Stomach (tissue), 9 donors: Measurements from ENCODE around the gene ZNF772. TPM values are rescaled to one million over a fixed set of nuclear protein-coding genes. Genes with fewer than 3 reads are reported as not detected.
"Not testable (repeated sequence)": the region's sequence is repeated elsewhere in the genome, so short reads cannot be mapped to it uniquely, and the experiment has no call there.

Experiments
- DNase-seq, 2 donors: peaks; one replicate each; pipeline versions ENCODE4 v3.0.0 to v3.0.0-alpha.2; 2013 to 2019
- H3K27ac ChIP-seq, 5 donors: fragments of 200-600 bp in 4 of 5; sonication (generic) in 4 of 5; one replicate each; pipeline ENCODE4 v1.5.1; 2013 to 2019; ENCODE audit warnings: mild to moderate bottlenecking in 1 of 5, moderate library complexity in 1 of 5
- H3K27me3 ChIP-seq, 3 donors: fragments of 200-600 bp; sonication (generic); one replicate each; pipeline ENCODE4 v1.5.1; 2017 to 2019; ENCODE audit warnings: mixed run types in 1 of 3
- H3K36me3 ChIP-seq, 4 donors: fragments of 200-600 bp; sonication (generic); 1 replicate in 3 of 4; 2 replicates in 1 of 4; pipeline ENCODE4 v1.5.1; 2016 to 2019
- H3K4me1 ChIP-seq, 4 donors: fragments of 200-600 bp; sonication (generic); one replicate each; pipeline ENCODE4 v1.5.1; 2016 to 2019
- H3K4me3 ChIP-seq, 4 donors: fragments of 200-600 bp; sonication (generic) in 3 of 4; one replicate each; pipeline ENCODE4 v1.5.1; 2016 to 2019; ENCODE audit warnings: mild to moderate bottlenecking in 1 of 4
- H3K9me3 ChIP-seq, 4 donors: fragments of 200-600 bp; sonication (generic); one replicate each; pipeline ENCODE4 v1.5.1; 2016 to 2019
- EP300 ChIP-seq: sonication (generic); formaldehyde crosslinking; IDR thresholded peaks from one replicate; pipeline ENCODE4 v1.6.1; 2017; ENCODE audit warnings: antibody characterized with exemption
- POLR2A ChIP-seq, 4 donors: fragments of 450-650 bp; IDR thresholded peaks; one replicate each; pipeline ENCODE4 v1.6.1; 2016; ENCODE audit warnings: antibody characterized with exemption in 4 of 4, control low read depth in 2 of 4, mild to moderate bottlenecking in 1 of 4, moderate library complexity in 1 of 4
- POLR2AphosphoS5 ChIP-seq, 3 donors: sonication (generic); formaldehyde crosslinking; IDR thresholded peaks; one replicate each; pipeline ENCODE4 v1.6.1; 2016; ENCODE audit warnings: antibody characterized with exemption in 3 of 3
- WGBS, 5 donors: extraction: QIAGEN DNeasy Blood & Tissue Kit in 3 of 5; methylation state at CpG; one replicate each; pipeline versions ENCODE4 v1.1.5 to v1.1.7; 2013 to 2018; 5-methylcytosine and 5-hydroxymethylcytosine counted together
- intact Hi-C: fragments of 100-400 bp; cut with DNase I; formaldehyde crosslinking; loops from one replicate; pipeline ENCODE4 v1.15.1; 2023; ENCODE audit warnings: low total_unique reads
- polyA plus RNA-seq, 3 donors: library from polyadenylated mRNA; stranded (reverse); fragments of 200-250 nt; gene quantifications; one replicate each; pipeline ENCODE4 v1.2.3, GENCODE V29; 2013
- total RNA-seq, 5 donors: library from RNA; depleted of rRNA; stranded (reverse); fragments of >200 nt; gene quantifications; one replicate each; pipeline versions ENCODE4 v1.1.0 to v1.2.3, GENCODE V29; 2014 to 2016
- TF ChIP-seq, protein P1 (sequence below), 7 experiments: fragments of 450-650 bp in 4 of 7; fragments of 200-600 bp in 3 of 7; sonication (generic) in 3 of 7; IDR thresholded peaks; one replicate each; pipeline ENCODE4 v1.5.1; 2016 to 2019; ENCODE audit warnings: antibody characterized with exemption in 7 of 7, control low read depth in 2 of 7, mild to moderate bottlenecking in 1 of 7
- donor health status: healthy with polysubstance abuse.
- donor health status: Bipolar disorder and iron deficiency.
- donor health status: healthy.

The ZNF772 gene
- total and polyA plus RNA-seq, 8 donors, result 0.37 to 25.9 (median 1.6) TPM

DNA sequence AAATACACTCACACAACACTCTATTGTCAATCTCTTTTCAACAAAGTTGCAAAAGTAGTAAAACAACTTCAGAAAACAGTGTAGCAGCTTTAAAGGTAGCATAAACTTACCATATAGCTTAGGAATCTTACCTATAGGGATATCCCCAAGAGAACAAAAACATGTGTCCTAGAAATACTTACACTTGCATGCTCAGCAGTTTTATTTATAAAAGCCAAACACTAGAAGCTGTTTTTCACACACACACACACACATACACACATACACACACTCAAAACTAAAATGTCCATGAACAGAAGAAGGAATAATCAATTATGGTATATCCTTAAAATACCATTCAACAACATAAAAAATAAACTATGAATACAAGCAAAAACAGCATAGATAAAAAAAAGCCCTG is 34.1 kb upstream of the ZNF772 start:
- Histone ChIP-seq H3K4me1 (no peaks in the 10 kb centered on the region), H3K27ac (no peak overlapping the region), H3K27me3 (no peaks in the 10 kb centered on the region), H3K9me3 (peaks cover 17 to 96% (median 81%) of the 10 kb centered on the region in 4 donors), H3K36me3 (peaks cover 11 to 73% (median 46%) of the 10 kb centered on the region in 4 donors), H3K4me3 (no peak overlapping the region)
- no peak for DNase-seq
- intact Hi-C loops, result no loop called here
- no peak for TF ChIP-seq POLR2AphosphoS5 (IDR thresholded peaks at IDR 0.05)
- TF ChIP-seq, protein P1, sequence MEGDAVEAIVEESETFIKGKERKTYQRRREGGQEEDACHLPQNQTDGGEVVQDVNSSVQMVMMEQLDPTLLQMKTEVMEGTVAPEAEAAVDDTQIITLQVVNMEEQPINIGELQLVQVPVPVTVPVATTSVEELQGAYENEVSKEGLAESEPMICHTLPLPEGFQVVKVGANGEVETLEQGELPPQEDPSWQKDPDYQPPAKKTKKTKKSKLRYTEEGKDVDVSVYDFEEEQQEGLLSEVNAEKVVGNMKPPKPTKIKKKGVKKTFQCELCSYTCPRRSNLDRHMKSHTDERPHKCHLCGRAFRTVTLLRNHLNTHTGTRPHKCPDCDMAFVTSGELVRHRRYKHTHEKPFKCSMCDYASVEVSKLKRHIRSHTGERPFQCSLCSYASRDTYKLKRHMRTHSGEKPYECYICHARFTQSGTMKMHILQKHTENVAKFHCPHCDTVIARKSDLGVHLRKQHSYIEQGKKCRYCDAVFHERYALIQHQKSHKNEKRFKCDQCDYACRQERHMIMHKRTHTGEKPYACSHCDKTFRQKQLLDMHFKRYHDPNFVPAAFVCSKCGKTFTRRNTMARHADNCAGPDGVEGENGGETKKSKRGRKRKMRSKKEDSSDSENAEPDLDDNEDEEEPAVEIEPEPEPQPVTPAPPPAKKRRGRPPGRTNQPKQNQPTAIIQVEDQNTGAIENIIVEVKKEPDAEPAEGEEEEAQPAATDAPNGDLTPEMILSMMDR (IDR thresholded peaks at IDR 0.05), result no peak

DNA sequence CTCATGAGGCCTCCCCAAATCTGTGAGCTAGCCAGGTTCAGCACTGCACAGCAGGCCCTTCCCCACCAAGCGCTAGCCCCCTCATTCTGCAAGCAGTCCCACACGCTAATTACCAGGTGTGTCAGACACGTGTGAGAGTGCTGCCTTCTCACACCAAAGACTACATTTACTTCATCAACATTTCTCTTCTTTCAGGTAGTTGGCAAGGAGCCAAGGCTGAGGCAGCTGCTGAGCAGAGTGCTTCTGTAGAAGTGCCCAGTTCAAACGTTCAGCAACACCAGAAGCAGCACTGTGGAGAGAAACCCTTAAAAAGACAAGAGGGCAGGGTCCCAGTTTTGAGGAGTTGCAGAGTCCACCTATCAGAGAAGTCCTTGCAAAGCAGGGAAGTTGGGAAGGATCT is 28.8 kb upstream of the ZNF772 start:
- 64 to 91% (median 86%) methylated on average over 4 of the region's 4 CpGs for WGBS, 5 donors
- H3K36me3 ChIP-seq, result peaks cover 27 to 86% (median 59%) of the 10 kb centered on the region in 4 donors
- H3K27me3 ChIP-seq, result no peaks in the 10 kb centered on the region
- intact Hi-C loops, result no loop called here
- H3K4me1 ChIP-seq, result peaks cover 0 to 3% (median under 1%) of the 10 kb centered on the region in 4 donors
- TF ChIP-seq POLR2A (IDR thresholded peaks at IDR 0.05) (no peak), POLR2AphosphoS5 (IDR thresholded peaks at IDR 0.05) (no peak), EP300 (no peak)
- TF ChIP-seq, protein P1 (IDR thresholded peaks at IDR 0.05), result no peak
- DNase-seq, result no peak
- H3K9me3 ChIP-seq, result peaks cover 6 to 91% (median 65%) of the 10 kb centered on the region in 4 donors
- H3K27ac ChIP-seq, result no peak overlapping the region
- H3K4me3 ChIP-seq, result no peak overlapping the region

DNA sequence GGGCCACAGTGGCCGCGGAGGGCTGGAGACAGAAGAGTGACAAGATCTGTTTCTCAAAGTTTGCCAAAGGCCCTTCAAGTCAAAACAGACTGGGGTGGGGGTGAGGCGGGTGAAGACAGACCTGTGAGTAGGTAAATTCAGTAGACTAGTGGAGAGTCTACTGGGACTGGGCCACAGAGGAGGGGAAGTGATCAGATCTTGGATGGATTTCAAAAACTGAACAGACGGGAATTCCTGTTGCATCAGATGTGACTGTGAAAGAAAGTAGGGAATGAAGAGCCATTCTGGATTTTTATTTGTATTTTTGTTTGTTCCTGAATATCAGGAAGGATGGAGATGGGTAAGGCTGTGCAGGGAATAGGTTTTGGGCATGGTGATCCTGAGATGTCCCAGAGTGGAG is 23.0 kb upstream of the ZNF772 start:
- H3K27me3 ChIP-seq, H3K27ac ChIP-seq, intact Hi-C loops: not testable (repeated sequence)
- Histone ChIP-seq H3K9me3 (peaks cover 3 to 67% (median 41%) of the 10 kb centered on the region in 4 donors), H3K4me3 (peak overlapping the region; percentile 77 to 84 (median 82)), H3K36me3 (peaks cover 5 to 41% (median 29%) of the 10 kb centered on the region in 4 donors), H3K4me1 (peaks cover 5 to 12% (median 8%) of the 10 kb centered on the region in 4 donors)
- DNase-seq, result peak in 1 of 2 donors; percentile 21
- WGBS, 5 donors, result 0 to 9% (median 0%) methylated on average over 1 to 2 of the region's 4 CpGs

DNA sequence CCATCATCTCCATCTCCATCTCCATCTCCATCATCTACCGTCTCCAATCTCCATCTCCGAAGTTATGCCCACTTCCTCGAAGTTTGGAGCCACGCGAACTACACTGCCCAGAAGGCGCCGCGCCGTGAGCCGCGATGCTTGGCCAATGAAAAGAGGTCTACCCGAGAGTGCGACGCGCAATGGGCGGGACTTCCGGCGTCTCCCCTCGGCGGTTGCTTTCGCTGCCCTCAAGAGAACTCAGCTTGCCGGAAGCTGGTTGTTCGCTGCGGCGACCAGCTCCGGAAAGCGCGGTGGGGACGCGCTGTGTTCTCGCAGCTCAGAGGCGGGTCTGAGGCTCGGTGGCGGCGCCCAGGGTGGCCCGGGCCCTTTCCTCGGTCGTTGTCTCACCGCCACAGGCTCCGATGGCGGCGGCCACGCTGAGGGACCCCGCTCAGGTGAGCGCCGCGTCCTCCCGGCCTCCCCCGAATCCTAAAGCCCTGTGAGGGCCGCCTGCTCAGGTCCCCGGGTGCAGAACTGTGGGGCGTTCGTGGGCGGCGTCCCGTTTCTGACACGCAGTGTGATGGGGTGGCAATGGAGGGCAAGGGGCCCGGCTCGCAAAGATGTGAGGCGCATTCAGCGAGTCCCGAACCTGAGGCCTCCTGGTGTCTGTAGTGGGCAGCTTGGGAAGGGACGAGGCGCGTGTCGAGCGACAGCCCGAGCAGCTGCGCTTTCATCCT is 22.5 kb upstream of the ZNF772 start, which contains the start of gene ZNF773:
Gene ZNF773 (plus strand): TSS at position 259 of the 716 bp plus-strand sequence. CDS start 143 bp downstream, at position 402.
- Histone ChIP-seq H3K27ac (peak within 1 kb of the TSS; percentile 76 to 90 (median 86)), H3K36me3 (peaks cover 0 to 41% (median 24%) of the 10 kb centered on the region in 4 donors), H3K4me3 (peak within 1 kb of the TSS; percentile 77 to 84 (median 82)), H3K4me1 (peaks cover 5 to 12% (median 8%) of the 10 kb centered on the region in 4 donors), H3K9me3 (peaks cover 7 to 69% (median 42%) of the 10 kb centered on the region in 4 donors)
- intact Hi-C loops, H3K27me3 ChIP-seq: not testable (repeated sequence)
- TF ChIP-seq POLR2AphosphoS5 (IDR thresholded peaks at IDR 0.05), result peak; percentile 78 to 93 (median 84)
- peak; percentile 96 to 99 for DNase-seq
- 0 to 2% (median 1%) methylated on average over 35 to 61 of the region's 69 CpGs for WGBS, 5 donors

DNA sequence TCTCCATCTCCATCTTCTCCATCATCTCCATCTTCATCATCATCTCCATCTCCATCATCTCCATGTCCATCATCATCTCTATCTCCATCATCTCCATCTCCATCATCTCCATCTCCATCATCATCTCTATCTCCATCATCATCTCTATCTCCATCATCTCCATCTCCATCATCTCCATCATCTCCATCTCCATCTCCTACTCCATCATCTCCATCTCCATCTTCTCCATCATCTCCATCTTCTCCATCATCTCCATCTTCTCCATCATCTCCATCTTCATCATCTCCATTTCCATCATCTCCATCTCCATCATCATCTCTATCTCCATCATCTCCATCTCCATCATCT is 21.9 kb upstream of the ZNF772 start:
- H3K4me3 ChIP-seq, result peak overlapping the region in 2 of 4 donors; percentile 77 to 80
- peaks cover 5 to 12% (median 8%) of the 10 kb centered on the region in 4 donors for H3K4me1 ChIP-seq
- H3K9me3 ChIP-seq, result peaks cover 9 to 71% (median 43%) of the 10 kb centered on the region in 4 donors
- intact Hi-C loops, DNase-seq, H3K27me3 ChIP-seq: not testable (repeated sequence)
- H3K36me3 ChIP-seq, result peaks cover 0 to 41% (median 21%) of the 10 kb centered on the region in 4 donors
- H3K27ac ChIP-seq, result peak overlapping the region in 1 of 5 donors; percentile 90

DNA sequence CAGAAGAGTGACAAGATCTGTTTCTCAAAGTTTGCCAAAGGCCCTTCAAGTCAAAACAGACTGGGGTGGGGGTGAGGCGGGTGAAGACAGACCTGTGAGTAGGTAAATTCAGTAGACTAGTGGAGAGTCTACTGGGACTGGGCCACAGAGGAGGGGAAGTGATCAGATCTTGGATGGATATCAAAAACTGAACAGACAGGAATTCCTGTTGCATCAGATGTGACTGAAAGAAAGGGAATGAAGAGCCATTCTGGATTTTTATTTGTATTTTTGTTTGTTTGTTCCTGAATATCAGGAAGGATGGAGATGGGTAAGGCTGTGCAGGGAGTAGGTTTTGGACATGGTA is 10.9 kb upstream of the ZNF772 start:
- H3K4me3 ChIP-seq, result peak overlapping the region in 3 of 4 donors; percentile 26 to 82 (median 76)
- H3K27ac ChIP-seq, H3K27me3 ChIP-seq, H3K4me1 ChIP-seq, intact Hi-C loops, DNase-seq: not testable (repeated sequence)
- H3K36me3 ChIP-seq, result peaks cover 25 to 36% (median 35%) of the 10 kb centered on the region in 4 donors
- peaks cover 0 to 39% (median 19%) of the 10 kb centered on the region in 4 donors for H3K9me3 ChIP-seq
- WGBS, 5 donors, result 0% methylated on average over 1 of the region's 1 CpG; no CpG with 5 or more reads in 4 of the 5 donors
